AG04450 (cell line): Measurements from ENCODE around the gene SMAD6. TPM values are rescaled to one million over a fixed set of nuclear protein-coding genes. Genes with fewer than 3 reads are reported as not detected.

Source experiments
- CTCF ChIA-PET: fragments of 300-600, 350-600 bp; formaldehyde crosslinking; extraction: SDS; loops from one replicate; lab custom pipeline; 2022; ENCODE audit warnings: antibody characterized with exemption, inconsistent platforms; lab: Charles Lee
- POLR2A ChIA-PET: fragments of 350-600 bp; formaldehyde crosslinking; extraction: SDS; loops from one replicate; lab custom pipeline; 2021; ENCODE audit warnings: antibody characterized with exemption, inconsistent platforms; lab: Yijun Ruan, JAX
- DNase-seq: peaks from one replicate; pipeline ENCODE4 v3.0.0-alpha.2; 2011; ENCODE audit warnings: low read depth, low spot score
- H3K27ac ChIP-seq: one replicate; pipeline ENCODE4 v1.5.1; 2012; ENCODE audit warnings: low read depth, low read length, control low read depth
- H3K27me3 ChIP-seq: one replicate; pipeline ENCODE4 v1.6.0; 2012; ENCODE audit warnings: low read length; ENCODE audit not compliant: control insufficient read depth, insufficient read depth
- H3K4me3 ChIP-seq: 2 replicates; pipeline ENCODE4 v1.5.1; 2011; ENCODE audit warnings: mild to moderate bottlenecking, low read depth, low read length, control low read depth
- H3K9me3 ChIP-seq: 2 replicates; pipeline ENCODE4 v1.5.1; 2012; ENCODE audit warnings: low read length; ENCODE audit not compliant: control insufficient read depth, insufficient read depth
- polyA plus RNA-seq: library from polyadenylated mRNA; depleted of rRNA; stranded (reverse); fragments of >200 nt; gene quantifications from 2 replicates; pipeline ENCODE4 v1.2.3, GENCODE V29; 2011
- TF ChIP-seq, protein P1 (sequence below): IDR thresholded peaks from 2 replicates; pipeline ENCODE4 v1.5.1; 2011; ENCODE audit warnings: low read depth, low read length, control low read depth, inconsistent platforms

SMAD6 gene
- polyA plus RNA-seq, 1 experiment: 1.8 TPM

DNA sequence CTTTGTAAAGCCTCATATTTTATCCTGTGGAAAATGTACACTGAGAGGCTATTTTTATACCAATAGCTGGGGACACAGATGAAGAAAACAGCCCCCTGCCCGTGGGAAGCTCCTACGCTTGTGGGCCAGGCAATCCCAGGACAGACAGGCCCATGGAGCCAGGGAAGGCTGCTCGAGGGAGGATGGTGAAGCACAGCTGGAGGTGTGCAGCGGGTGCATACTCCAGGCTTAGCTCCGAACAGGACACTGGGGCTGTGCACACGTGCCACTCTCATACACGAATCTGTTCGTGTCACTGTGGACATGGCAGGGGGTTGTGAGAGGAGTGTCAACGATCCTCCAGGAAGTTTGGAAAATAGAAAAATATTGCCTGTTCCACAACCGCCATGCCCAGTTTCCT, 36.1 kb downstream of the SMAD6 start:
- Histone ChIP-seq H3K27ac (no peak overlapping the region), H3K9me3 (no peaks in the 10 kb centered on the region), H3K27me3 (no peaks in the 10 kb centered on the region), H3K4me3 (no peak overlapping the region)
- ChIA-PET POLR2A (no interaction called here), CTCF (interaction anchor here (1.7 kb wide), 1 partner anchor 114 kb away, joined by 4 read pairs; no protein-coding TSS in a partner anchor)
- TF ChIP-seq, protein P1, sequence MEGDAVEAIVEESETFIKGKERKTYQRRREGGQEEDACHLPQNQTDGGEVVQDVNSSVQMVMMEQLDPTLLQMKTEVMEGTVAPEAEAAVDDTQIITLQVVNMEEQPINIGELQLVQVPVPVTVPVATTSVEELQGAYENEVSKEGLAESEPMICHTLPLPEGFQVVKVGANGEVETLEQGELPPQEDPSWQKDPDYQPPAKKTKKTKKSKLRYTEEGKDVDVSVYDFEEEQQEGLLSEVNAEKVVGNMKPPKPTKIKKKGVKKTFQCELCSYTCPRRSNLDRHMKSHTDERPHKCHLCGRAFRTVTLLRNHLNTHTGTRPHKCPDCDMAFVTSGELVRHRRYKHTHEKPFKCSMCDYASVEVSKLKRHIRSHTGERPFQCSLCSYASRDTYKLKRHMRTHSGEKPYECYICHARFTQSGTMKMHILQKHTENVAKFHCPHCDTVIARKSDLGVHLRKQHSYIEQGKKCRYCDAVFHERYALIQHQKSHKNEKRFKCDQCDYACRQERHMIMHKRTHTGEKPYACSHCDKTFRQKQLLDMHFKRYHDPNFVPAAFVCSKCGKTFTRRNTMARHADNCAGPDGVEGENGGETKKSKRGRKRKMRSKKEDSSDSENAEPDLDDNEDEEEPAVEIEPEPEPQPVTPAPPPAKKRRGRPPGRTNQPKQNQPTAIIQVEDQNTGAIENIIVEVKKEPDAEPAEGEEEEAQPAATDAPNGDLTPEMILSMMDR: no peak
- no peak for DNase-seq

DNA sequence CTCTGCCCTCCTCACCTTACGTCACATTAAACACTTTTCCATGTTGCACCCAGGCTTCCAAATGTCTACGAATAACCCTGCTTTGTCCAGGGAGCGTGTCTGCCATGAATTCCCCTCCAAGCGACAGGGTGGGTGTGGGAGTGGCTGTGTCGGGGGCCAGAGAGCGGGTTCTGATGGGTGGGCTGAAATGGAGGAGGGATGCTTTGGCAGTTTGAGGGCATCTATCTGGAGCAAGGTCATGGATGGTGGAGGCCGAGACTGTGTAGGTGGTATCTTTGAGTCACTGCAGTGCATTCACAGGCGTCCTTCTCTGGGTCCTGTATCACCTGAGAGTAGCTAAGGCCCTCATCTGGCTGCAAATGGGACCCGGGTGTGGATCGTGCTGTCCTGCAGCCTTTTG, 36.6 kb downstream of the SMAD6 start:
- no peak overlapping the region for H3K27ac ChIP-seq
- ChIA-PET POLR2A (no interaction called here), CTCF (no interaction called here)
- H3K4me3 ChIP-seq: no peak overlapping the region
- TF ChIP-seq, protein P1: no peak
- no peak for DNase-seq
- no peaks in the 10 kb centered on the region for H3K9me3 ChIP-seq
- H3K27me3 ChIP-seq: no peaks in the 10 kb centered on the region

DNA sequence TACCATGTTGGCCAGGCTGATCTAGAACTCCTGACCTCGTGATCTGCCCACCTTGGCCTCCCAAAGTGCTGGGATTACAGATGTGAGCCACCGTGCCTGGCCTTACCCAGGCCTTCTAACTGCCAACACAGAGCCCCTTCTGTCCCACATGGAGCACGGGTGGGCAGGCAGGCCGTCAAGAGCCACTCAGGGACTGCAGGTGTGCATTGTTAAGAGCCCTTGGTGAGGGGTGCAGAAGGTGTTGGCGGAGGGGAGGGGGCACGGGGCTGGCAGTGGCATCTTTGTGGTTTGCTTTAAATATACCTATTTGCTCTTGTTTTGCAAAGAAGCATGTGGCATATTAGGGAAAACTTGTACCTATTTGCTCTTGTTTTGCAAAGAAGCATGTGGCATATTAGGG, 37.3 kb downstream of the SMAD6 start:
- ChIA-PET CTCF (interaction anchor here (1.2 kb wide), 1 partner anchor 112 kb away, joined by 4 read pairs; no protein-coding TSS in a partner anchor), POLR2A (no interaction called here)
- H3K27ac ChIP-seq: no peak overlapping the region
- no peaks in the 10 kb centered on the region for H3K27me3 ChIP-seq
- TF ChIP-seq, protein P1: no peak
- no peak overlapping the region for H3K4me3 ChIP-seq
- no peaks in the 10 kb centered on the region for H3K9me3 ChIP-seq
- no peak for DNase-seq

DNA sequence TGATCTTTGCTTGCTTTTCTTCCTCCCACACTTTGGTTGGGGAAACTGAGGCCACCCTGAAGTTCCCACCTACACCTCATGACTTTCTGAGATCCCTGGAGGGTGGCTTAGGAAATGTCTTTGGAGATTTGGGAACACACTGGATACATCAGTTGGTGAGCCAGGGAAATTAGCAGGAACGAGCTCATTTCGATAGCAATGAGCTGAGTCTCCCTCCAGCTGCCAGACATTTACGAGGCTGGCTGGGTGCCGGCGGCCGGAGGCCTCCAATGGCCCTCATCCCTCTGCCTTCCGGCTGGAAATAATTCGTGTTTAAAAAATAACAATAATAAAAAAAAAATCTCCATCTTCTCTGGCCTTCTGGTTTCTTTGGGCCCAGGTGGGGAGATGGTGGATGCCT, 38.8 kb downstream of the SMAD6 start:
- Histone ChIP-seq H3K27ac (no peak overlapping the region), H3K27me3 (no peaks in the 10 kb centered on the region), H3K9me3 (no peaks in the 10 kb centered on the region), H3K4me3 (no peak overlapping the region)
- ChIA-PET POLR2A (interaction anchor here (1.0 to 1.1 kb wide), 2 partner anchors 12 to 21 kb away, joined by 3 read pairs; no protein-coding TSS in a partner anchor), CTCF (interaction anchor here (0.8 kb wide), 1 partner anchor 122 kb away, joined by 3 read pairs; no protein-coding TSS in a partner anchor)
- TF ChIP-seq, protein P1: no peak
- no peak for DNase-seq

DNA sequence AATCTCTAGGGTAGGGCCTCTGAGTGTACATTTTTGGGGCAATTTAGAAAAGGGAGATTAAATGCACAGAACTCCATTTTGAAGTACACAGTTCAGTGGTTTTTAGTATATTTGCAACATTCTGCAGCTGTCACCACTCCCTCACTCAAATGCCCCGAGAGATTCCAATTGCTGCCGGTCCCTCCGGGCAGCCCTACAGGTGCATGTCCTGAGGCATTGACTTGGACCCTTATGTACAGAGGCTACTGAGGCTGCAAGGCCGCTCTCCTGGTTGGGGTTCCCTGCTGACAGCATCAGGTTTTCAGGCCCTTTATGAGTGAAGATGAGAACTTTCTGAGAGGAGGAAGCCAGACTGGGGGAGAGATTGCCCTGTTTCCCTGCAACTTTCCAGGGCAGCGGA, 39.6 kb downstream of the SMAD6 start:
- Histone ChIP-seq H3K9me3 (no peaks in the 10 kb centered on the region), H3K27me3 (no peaks in the 10 kb centered on the region), H3K4me3 (no peak overlapping the region), H3K27ac (no peak overlapping the region)
- DNase-seq: no peak
- ChIA-PET CTCF (no interaction called here), POLR2A (interaction anchor here (1.1 kb wide), 1 partner anchor 21 kb away, joined by 3 read pairs; no protein-coding TSS in a partner anchor)
- TF ChIP-seq, protein P1: no peak
